ENCODE measurements around the gene ZNF443.
"Not testable (repeated sequence)": the region's sequence is repeated elsewhere in the genome, so short reads cannot be mapped to it uniquely, and the experiment has no call there.

DNA sequence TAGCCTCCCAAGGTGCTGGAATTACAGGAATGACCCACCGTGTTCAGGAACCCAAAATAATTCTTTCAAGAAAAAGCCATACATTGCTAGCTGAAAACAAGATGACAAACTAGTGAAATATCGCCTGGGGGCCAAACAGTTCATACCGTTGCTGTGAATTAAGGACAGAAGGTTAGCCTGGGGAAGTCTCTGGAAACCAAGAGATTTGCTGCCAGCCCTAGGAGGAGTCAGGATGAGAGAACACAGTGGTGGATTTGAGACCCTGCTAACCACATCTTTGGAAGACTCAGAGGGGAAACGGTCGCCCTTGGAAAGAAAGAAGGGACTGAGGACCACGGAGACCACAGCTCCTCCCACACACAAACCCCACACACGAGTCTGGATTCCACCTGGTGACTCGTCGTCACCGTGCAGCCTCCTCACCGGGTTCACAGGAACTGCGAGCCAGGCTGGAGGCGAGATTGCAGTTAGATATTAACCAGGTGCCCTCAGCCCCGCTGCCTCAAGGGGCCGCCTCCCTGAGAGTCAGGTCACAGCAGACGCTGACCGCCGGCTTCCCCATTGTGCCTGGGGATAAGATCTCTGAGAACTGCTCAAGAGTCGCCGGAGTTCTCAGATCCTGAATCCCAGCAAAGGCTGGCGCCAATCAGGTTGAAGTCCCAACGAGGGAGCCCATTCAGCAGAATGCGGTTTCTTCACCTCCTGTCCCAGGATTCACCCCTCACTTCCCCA is 40.8 kb downstream of the ZNF443 start:
- not testable (repeated sequence) for TF ChIP-seq EZH2 (IDR thresholded peaks at IDR 0.05; ENCODE audit: low read length, unreplicated experiment); EZH2phosphoT487 (IDR thresholded peaks at IDR 0.05; ENCODE audit: borderline replicate concordance, low read length)
- TF ChIP-seq, protein P1, sequence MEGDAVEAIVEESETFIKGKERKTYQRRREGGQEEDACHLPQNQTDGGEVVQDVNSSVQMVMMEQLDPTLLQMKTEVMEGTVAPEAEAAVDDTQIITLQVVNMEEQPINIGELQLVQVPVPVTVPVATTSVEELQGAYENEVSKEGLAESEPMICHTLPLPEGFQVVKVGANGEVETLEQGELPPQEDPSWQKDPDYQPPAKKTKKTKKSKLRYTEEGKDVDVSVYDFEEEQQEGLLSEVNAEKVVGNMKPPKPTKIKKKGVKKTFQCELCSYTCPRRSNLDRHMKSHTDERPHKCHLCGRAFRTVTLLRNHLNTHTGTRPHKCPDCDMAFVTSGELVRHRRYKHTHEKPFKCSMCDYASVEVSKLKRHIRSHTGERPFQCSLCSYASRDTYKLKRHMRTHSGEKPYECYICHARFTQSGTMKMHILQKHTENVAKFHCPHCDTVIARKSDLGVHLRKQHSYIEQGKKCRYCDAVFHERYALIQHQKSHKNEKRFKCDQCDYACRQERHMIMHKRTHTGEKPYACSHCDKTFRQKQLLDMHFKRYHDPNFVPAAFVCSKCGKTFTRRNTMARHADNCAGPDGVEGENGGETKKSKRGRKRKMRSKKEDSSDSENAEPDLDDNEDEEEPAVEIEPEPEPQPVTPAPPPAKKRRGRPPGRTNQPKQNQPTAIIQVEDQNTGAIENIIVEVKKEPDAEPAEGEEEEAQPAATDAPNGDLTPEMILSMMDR (conservative IDR thresholded peaks at IDR 0.05; ENCODE audit: low read depth, low read length) = not testable (repeated sequence)
